ENCODE data around the gene DHX35. TPM values are rescaled to one million over a fixed set of nuclear protein-coding genes. Genes with fewer than 3 reads are reported as not detected.

The DHX35 gene
- total and polyA plus RNA-seq, 2 of the 13 experiments (the other 11 are each of a cell fraction or from before 2014, with no cell fraction given) = 25.8 to 28.7 TPM

DNA sequence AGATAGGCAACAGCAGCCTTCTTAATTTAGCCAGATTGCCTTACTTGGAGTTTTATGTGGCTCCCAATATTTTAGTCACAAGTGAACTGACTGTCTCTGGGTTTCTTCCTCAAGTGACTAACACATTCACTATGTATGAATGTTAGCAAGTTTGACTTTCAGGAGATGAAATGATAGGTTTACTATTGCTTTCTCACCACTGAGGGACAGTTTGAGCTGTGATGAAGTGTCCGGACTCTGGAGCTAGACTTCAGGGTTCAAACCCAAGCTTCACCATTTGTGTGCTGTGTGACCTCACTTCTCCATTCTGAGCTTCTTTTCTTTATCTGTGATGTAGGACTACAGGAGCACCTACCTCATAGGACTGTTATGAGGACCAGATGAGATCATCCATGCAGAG is 8.2 kb downstream of the DHX35 start:
- POLR2A ChIA-PET = interaction anchor here (1.0 kb wide), 1 partner anchor 9 kb away, joined by 4 read pairs; no protein-coding TSS in a partner anchor
- H3K36me3 ChIP-seq (replicated peaks in 1 of 2; ENCODE audit: control insufficient read depth in 1 of 2, insufficient read depth in 2 of 2, low read length in 2 of 2) = peaks cover 11 to 71% of the 10 kb centered on the region in 2 experiments
- CTCF ChIA-PET (ENCODE audit: low intra/inter-chr PET ratio, low total read pairs) = no interaction called here
- TF ChIP-seq, protein P1, sequence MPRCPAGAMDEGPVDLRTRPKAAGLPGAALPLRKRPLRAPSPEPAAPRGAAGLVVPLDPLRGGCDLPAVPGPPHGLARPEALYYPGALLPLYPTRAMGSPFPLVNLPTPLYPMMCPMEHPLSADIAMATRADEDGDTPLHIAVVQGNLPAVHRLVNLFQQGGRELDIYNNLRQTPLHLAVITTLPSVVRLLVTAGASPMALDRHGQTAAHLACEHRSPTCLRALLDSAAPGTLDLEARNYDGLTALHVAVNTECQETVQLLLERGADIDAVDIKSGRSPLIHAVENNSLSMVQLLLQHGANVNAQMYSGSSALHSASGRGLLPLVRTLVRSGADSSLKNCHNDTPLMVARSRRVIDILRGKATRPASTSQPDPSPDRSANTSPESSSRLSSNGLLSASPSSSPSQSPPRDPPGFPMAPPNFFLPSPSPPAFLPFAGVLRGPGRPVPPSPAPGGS (CRISPR knock-in tag; IDR thresholded peaks at IDR 0.05) = no peak
- TF ChIP-seq, protein P2, sequence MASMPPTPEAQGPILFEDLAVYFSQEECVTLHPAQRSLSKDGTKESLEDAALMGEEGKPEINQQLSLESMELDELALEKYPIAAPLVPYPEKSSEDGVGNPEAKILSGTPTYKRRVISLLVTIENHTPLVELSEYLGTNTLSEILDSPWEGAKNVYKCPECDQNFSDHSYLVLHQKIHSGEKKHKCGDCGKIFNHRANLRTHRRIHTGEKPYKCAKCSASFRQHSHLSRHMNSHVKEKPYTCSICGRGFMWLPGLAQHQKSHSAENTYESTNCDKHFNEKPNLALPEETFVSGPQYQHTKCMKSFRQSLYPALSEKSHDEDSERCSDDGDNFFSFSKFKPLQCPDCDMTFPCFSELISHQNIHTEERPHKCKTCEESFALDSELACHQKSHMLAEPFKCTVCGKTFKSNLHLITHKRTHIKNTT (CRISPR knock-in tag; IDR thresholded peaks at IDR 0.05) = no peak
- TF ChIP-seq MIXL1 (CRISPR knock-in tag; IDR thresholded peaks at IDR 0.05) (no peak), ZNF709 (CRISPR knock-in tag; IDR thresholded peaks at IDR 0.05) (no peak)
- H3K27me3 ChIP-seq (ENCODE audit: control insufficient read depth in 1 of 2, insufficient read depth in 2 of 2, low read length in 2 of 2) = no peaks in the 10 kb centered on the region
- intact Hi-C loops (cut with micrococcal nuclease; ENCODE audit: unreplicated experiment) (no loop called here), in situ Hi-C loops (cut with HindIII; ENCODE audit: extremely low pct_ligation_motif_present, low pct_unique_long_range_greater_than_20kb) (no loop called here)
- H3K9ac ChIP-seq (ENCODE audit: insufficient read depth, low read depth, low read length) = no peak overlapping the region
- H3K4me3 ChIP-seq (replicated peaks in 1 of 3; ENCODE audit: insufficient read depth in 1 of 3, low read depth in 2 of 3, low read length in 3 of 3) = no peak overlapping the region
- no peak overlapping the region for H2AFZ ChIP-seq (ENCODE audit: low read length)
- H3K4me2 ChIP-seq (ENCODE audit: low read depth, low read length) = no peak overlapping the region
- no peaks in the 10 kb centered on the region for H4K20me1 ChIP-seq (ENCODE audit: insufficient read depth, low read length)
- H3K27ac ChIP-seq (ENCODE audit: extremely low read length, insufficient read depth, low read length) = no peak overlapping the region
- FAIRE-seq = no peak
- ATAC-seq = no peak
- BruUV-seq (replicated peaks) = no TSS peak
- H3K4me1 ChIP-seq (ENCODE audit: insufficient read depth, low read length) = peaks cover 30% of the 10 kb centered on the region
- 100% methylated on average over 1 of the region's 1 CpG for WGBS (ENCODE audit: low lambda C conversion rate)
- H3K9me3 ChIP-seq (ENCODE audit: low read length) = no peaks in the 10 kb centered on the region
- peaks cover 30% of the 10 kb centered on the region for H3K79me2 ChIP-seq (ENCODE audit: insufficient read depth, low read length)
- DNase-seq (ENCODE audit: low spot score) = no peak

GRCh38 chr20:38973107-38973506 is 11.0 kb downstream of the DHX35 start:
- peaks cover 10% of the 10 kb centered on the region for H3K79me2 ChIP-seq (ENCODE audit: insufficient read depth, low read length)
- ATAC-seq = no peak
- H4K20me1 ChIP-seq (ENCODE audit: insufficient read depth, low read length) = no peaks in the 10 kb centered on the region
- H3K36me3 ChIP-seq (replicated peaks in 1 of 2; ENCODE audit: control insufficient read depth in 1 of 2, insufficient read depth in 2 of 2, low read length in 2 of 2) = peaks cover 15 to 84% of the 10 kb centered on the region in 2 experiments
- intact Hi-C loops (cut with micrococcal nuclease; ENCODE audit: unreplicated experiment) (no loop called here), in situ Hi-C loops (cut with HindIII; ENCODE audit: extremely low pct_ligation_motif_present, low pct_unique_long_range_greater_than_20kb) (no loop called here)
- ChIA-PET POLR2A (no interaction called here), CTCF (ENCODE audit: low intra/inter-chr PET ratio, low total read pairs) (no interaction called here)
- H2AFZ ChIP-seq (ENCODE audit: low read length) = no peak overlapping the region
- no peak overlapping the region for H3K4me3 ChIP-seq (replicated peaks in 1 of 3; ENCODE audit: insufficient read depth in 1 of 3, low read depth in 2 of 3, low read length in 3 of 3)
- no peaks in the 10 kb centered on the region for H3K27me3 ChIP-seq (ENCODE audit: control insufficient read depth in 1 of 2, insufficient read depth in 2 of 2, low read length in 2 of 2)
- DNase-seq (ENCODE audit: low spot score) = no peak
- FAIRE-seq = no peak
- no peak overlapping the region for H3K9ac ChIP-seq (ENCODE audit: insufficient read depth, low read depth, low read length)
- peaks cover 28% of the 10 kb centered on the region for H3K4me1 ChIP-seq (ENCODE audit: insufficient read depth, low read length)
- no peaks in the 10 kb centered on the region for H3K9me3 ChIP-seq (ENCODE audit: low read length)
- BruUV-seq (replicated peaks) = no TSS peak
- no peak overlapping the region for H3K27ac ChIP-seq (ENCODE audit: extremely low read length, insufficient read depth, low read length)
- H3K4me2 ChIP-seq (ENCODE audit: low read depth, low read length) = no peak overlapping the region
- no peak for TF ChIP-seq FOXK2 (IDR thresholded peaks at IDR 0.05)
- no peak for TF ChIP-seq TIGD3 (CRISPR knock-in tag; IDR thresholded peaks at IDR 0.05; ENCODE audit: borderline replicate concordance)
- TF ChIP-seq ZNF724P (CRISPR knock-in tag; IDR thresholded peaks at IDR 0.05; ENCODE audit: borderline replicate concordance) = no peak
- TF ChIP-seq GPN1 (CRISPR knock-in tag; IDR thresholded peaks at IDR 0.05; ENCODE audit: borderline replicate concordance) = no peak
- TF ChIP-seq MEIS1 (CRISPR knock-in tag; IDR thresholded peaks at IDR 0.05; ENCODE audit: borderline replicate concordance) = no peak
- TF ChIP-seq EZH2 (conservative IDR thresholded peaks at IDR 0.05; ENCODE audit: low read depth, low read length) = no peak
- TF ChIP-seq ZNF205 (CRISPR knock-in tag; IDR thresholded peaks at IDR 0.05) = no peak
- no peak for TF ChIP-seq ZNF12 (CRISPR knock-in tag; IDR thresholded peaks at IDR 0.05)
- TF ChIP-seq ZNF557 (CRISPR knock-in tag; IDR thresholded peaks at IDR 0.05) = no peak
- TF ChIP-seq ATF7 (IDR thresholded peaks at IDR 0.05) = no peak
- no peak for TF ChIP-seq ATF7 (CRISPR knock-in tag; IDR thresholded peaks at IDR 0.05)
- no peak for TF ChIP-seq ZNF468 (CRISPR knock-in tag; IDR thresholded peaks at IDR 0.05)
- no peak for TF ChIP-seq ZBTB34 (CRISPR knock-in tag; IDR thresholded peaks at IDR 0.05)

All from HepG2 (cell line).